ENCODE data around the gene FNDC3B. TPM values are rescaled to one million over a fixed set of nuclear protein-coding genes. Genes with fewer than 3 reads are reported as not detected.
A peak's percentile ranks its signal among the peaks of the same experiment; 100 is the strongest.

The FNDC3B gene
- total RNA-seq, 1 experiment from 2014 or later, result 173 TPM

DNA sequence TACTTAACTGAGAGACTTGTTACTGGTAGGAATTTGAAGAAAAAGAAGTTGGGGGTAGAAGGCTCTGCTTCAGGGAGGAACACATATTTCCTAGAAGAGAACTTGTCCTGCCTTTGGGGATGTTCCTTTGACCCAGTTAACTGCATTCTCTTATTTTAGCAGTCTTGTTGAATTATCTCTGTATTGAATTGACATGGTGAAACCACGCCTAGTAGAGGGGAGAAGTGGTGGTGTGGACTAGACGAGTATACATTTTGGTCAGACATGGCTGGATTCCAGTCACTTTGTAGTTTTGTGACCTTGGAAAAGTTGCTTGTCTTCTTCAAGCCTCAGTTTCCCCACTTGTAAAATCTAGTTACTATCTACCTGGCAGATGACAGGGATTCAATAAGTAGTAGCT lies 87.8 kb downstream of the FNDC3B start:
- H3K27ac ChIP-seq (ENCODE audit: low read length), result peak overlapping the region; percentile 92

DNA sequence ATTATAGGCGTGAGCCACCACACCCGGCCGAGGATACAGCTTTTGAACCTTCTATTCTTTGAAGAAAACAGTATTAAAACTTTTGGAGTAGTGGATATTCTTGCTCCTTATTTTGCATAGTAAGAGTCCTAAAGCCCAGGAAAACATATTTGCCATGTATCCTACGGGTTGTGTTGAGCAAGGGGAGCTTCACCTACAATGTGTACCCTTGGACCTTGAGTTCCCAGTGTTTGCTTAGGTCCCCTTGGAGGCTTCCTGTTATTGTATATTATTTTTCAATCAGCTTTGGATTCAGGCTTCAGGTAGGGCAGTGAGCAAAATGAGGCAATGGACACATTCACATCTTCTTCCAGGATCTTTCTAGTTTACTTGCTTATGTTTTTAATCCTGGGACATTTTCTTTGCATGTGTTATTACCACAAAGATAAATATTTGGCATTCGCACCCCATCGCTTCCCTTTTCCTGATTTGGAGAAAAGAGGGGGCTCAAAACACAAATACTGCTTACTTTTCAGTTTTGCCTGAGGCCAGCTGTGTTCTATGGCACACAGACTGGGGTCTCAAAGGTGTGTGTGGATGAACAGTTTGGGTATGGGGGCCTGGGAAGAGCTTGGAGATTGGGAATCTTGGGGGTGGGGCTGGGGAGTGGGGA lies 88.7 kb downstream of the FNDC3B start:
- TF ChIP-seq, protein P1, sequence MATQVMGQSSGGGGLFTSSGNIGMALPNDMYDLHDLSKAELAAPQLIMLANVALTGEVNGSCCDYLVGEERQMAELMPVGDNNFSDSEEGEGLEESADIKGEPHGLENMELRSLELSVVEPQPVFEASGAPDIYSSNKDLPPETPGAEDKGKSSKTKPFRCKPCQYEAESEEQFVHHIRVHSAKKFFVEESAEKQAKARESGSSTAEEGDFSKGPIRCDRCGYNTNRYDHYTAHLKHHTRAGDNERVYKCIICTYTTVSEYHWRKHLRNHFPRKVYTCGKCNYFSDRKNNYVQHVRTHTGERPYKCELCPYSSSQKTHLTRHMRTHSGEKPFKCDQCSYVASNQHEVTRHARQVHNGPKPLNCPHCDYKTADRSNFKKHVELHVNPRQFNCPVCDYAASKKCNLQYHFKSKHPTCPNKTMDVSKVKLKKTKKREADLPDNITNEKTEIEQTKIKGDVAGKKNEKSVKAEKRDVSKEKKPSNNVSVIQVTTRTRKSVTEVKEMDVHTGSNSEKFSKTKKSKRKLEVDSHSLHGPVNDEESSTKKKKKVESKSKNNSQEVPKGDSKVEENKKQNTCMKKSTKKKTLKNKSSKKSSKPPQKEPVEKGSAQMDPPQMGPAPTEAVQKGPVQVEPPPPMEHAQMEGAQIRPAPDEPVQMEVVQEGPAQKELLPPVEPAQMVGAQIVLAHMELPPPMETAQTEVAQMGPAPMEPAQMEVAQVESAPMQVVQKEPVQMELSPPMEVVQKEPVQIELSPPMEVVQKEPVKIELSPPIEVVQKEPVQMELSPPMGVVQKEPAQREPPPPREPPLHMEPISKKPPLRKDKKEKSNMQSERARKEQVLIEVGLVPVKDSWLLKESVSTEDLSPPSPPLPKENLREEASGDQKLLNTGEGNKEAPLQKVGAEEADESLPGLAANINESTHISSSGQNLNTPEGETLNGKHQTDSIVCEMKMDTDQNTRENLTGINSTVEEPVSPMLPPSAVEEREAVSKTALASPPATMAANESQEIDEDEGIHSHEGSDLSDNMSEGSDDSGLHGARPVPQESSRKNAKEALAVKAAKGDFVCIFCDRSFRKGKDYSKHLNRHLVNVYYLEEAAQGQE (IDR thresholded peaks at IDR 0.05; ENCODE audit: insufficient read depth in 1 of 2, low read depth in 2 of 2, low read length in 1 of 2), result no peak
- TF ChIP-seq POLR2AphosphoS5 (IDR thresholded peaks at IDR 0.05; ENCODE audit: low read depth, low read length), result no peak
- no peak for TF ChIP-seq TCF7L2 (IDR thresholded peaks at IDR 0.05; ENCODE audit: low read depth, low read length)
- TF ChIP-seq, protein P2, sequence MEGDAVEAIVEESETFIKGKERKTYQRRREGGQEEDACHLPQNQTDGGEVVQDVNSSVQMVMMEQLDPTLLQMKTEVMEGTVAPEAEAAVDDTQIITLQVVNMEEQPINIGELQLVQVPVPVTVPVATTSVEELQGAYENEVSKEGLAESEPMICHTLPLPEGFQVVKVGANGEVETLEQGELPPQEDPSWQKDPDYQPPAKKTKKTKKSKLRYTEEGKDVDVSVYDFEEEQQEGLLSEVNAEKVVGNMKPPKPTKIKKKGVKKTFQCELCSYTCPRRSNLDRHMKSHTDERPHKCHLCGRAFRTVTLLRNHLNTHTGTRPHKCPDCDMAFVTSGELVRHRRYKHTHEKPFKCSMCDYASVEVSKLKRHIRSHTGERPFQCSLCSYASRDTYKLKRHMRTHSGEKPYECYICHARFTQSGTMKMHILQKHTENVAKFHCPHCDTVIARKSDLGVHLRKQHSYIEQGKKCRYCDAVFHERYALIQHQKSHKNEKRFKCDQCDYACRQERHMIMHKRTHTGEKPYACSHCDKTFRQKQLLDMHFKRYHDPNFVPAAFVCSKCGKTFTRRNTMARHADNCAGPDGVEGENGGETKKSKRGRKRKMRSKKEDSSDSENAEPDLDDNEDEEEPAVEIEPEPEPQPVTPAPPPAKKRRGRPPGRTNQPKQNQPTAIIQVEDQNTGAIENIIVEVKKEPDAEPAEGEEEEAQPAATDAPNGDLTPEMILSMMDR (IDR thresholded peaks at IDR 0.05), result no peak
- no peak for TF ChIP-seq SIN3A (IDR thresholded peaks at IDR 0.05; ENCODE audit: borderline replicate concordance, insufficient read depth, low read depth, low read length)
- Histone ChIP-seq H3K27ac (ENCODE audit: low read length) (peak overlapping the region; percentile 92), H3K27me3 (ENCODE audit: control insufficient read depth, insufficient read depth, low read length) (no peaks in the 10 kb centered on the region), H3K9me3 (ENCODE audit: control insufficient read depth, insufficient read depth, low read depth, low read length) (no peaks in the 10 kb centered on the region), H3K36me3 (ENCODE audit: control insufficient read depth, insufficient read depth, low read length) (peaks cover 6% of the 10 kb centered on the region; the same call in 1 of the 2 replicates), H3K4me1 (ENCODE audit: control insufficient read depth, insufficient read depth, low read length) (peaks cover 78% of the 10 kb centered on the region), H3K4me3 (ENCODE audit: low read depth in 2 of 2, low read length in 2 of 2) (no peak overlapping the region)
- no TSS peak for BruUV-seq (replicated peaks)
- ATAC-seq (no peak), DNase-seq (ENCODE audit: low read depth, low spot score) (no peak)
- in situ Hi-C loops (cut with HindIII; ENCODE audit: low pct_unique_long_range_greater_than_20kb, low sequenced_read_pairs), result no loop called here
- POLR2A ChIA-PET, result interaction anchor here (0.5 to 0.6 kb wide), 3 partner anchors 13 to 121 kb away, joined by 3 to 4 read pairs (median 3); no protein-coding TSS in a partner anchor
- CTCF ChIA-PET, result no interaction called here
- intact Hi-C loops (cut with micrococcal nuclease; ENCODE audit: unreplicated experiment), result no loop called here

More for the DNA sequence above, 87.8 kb downstream of the FNDC3B start:
- no peaks in the 10 kb centered on the region for H3K9me3 ChIP-seq (ENCODE audit: control insufficient read depth, insufficient read depth, low read depth, low read length)
- in situ Hi-C loops (cut with HindIII; ENCODE audit: low pct_unique_long_range_greater_than_20kb, low sequenced_read_pairs) (no loop called here), intact Hi-C loops (cut with micrococcal nuclease; ENCODE audit: unreplicated experiment) (no loop called here)
- H3K4me1 ChIP-seq (ENCODE audit: control insufficient read depth, insufficient read depth, low read length), result peaks cover 74% of the 10 kb centered on the region
- no peaks in the 10 kb centered on the region for H3K27me3 ChIP-seq (ENCODE audit: control insufficient read depth, insufficient read depth, low read length)
- no TSS peak for BruUV-seq (replicated peaks)
- no peak for DNase-seq (ENCODE audit: low read depth, low spot score)
- ChIA-PET POLR2A (interaction anchor here (0.6 to 0.7 kb wide), 3 partner anchors 15 to 317 kb away, joined by 3 to 4 read pairs (median 3); partner anchors contain the start of gene PLD1), CTCF (no interaction called here)
- no peak overlapping the region for H3K4me3 ChIP-seq (ENCODE audit: low read depth in 2 of 2, low read length in 2 of 2)
- ATAC-seq, result no peak
- H3K36me3 ChIP-seq (ENCODE audit: control insufficient read depth, insufficient read depth, low read length), result peaks cover 6% of the 10 kb centered on the region; the same call in 1 of the 2 replicates
- TF ChIP-seq POLR2AphosphoS5 (IDR thresholded peaks at IDR 0.05; ENCODE audit: low read depth, low read length) (no peak), TCF7L2 (IDR thresholded peaks at IDR 0.05; ENCODE audit: low read depth, low read length) (no peak), SIN3A (IDR thresholded peaks at IDR 0.05; ENCODE audit: borderline replicate concordance, insufficient read depth, low read depth, low read length) (no peak)
- TF ChIP-seq, protein P2 (IDR thresholded peaks at IDR 0.05), result no peak
- TF ChIP-seq, protein P1 (IDR thresholded peaks at IDR 0.05; ENCODE audit: insufficient read depth in 1 of 2, low read depth in 2 of 2, low read length in 1 of 2), result no peak
